ENCODE measurements around the gene IQGAP3.

GRCh38 chr1:156559086-156559796 lies 13.1 kb downstream of the IQGAP3 start:
- TF ChIP-seq, protein P1, sequence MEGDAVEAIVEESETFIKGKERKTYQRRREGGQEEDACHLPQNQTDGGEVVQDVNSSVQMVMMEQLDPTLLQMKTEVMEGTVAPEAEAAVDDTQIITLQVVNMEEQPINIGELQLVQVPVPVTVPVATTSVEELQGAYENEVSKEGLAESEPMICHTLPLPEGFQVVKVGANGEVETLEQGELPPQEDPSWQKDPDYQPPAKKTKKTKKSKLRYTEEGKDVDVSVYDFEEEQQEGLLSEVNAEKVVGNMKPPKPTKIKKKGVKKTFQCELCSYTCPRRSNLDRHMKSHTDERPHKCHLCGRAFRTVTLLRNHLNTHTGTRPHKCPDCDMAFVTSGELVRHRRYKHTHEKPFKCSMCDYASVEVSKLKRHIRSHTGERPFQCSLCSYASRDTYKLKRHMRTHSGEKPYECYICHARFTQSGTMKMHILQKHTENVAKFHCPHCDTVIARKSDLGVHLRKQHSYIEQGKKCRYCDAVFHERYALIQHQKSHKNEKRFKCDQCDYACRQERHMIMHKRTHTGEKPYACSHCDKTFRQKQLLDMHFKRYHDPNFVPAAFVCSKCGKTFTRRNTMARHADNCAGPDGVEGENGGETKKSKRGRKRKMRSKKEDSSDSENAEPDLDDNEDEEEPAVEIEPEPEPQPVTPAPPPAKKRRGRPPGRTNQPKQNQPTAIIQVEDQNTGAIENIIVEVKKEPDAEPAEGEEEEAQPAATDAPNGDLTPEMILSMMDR (IDR thresholded peaks at IDR 0.05), result no peak
- no peak for TF ChIP-seq POLR2A (IDR thresholded peaks at IDR 0.05)
